Measurements from ENCODE around the gene IL1RL1.

DNA sequence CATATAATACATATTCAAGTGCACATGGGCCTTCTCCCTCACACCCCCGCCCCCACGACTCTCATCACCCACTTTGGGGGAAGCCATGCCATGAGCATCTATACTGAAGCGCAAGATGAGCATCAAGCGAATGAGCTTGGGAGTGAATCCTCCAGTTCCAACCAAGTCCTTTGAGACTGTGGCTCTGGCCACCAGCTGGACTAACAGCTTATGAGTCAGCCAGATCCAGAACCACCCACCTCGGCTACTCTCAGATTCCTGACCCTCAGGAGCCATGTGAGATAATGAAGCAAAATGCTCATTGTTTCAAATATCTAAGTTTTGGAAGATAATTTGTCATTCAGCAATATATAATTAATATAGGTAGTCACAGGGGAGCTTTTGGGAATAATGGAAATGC is 22.2 kb upstream of the IL1RL1 start:
- TF ChIP-seq EZH2 (IDR thresholded peaks at IDR 0.05; ENCODE audit: borderline replicate concordance, insufficient read depth, low read length, poor library complexity, severe bottlenecking) (no peak), POLR2AphosphoS5 (IDR thresholded peaks at IDR 0.05) (no peak), MXI1 (conservative IDR thresholded peaks at IDR 0.05; ENCODE audit: poor library complexity, severe bottlenecking) (no peak)
- TF ChIP-seq, protein P1, sequence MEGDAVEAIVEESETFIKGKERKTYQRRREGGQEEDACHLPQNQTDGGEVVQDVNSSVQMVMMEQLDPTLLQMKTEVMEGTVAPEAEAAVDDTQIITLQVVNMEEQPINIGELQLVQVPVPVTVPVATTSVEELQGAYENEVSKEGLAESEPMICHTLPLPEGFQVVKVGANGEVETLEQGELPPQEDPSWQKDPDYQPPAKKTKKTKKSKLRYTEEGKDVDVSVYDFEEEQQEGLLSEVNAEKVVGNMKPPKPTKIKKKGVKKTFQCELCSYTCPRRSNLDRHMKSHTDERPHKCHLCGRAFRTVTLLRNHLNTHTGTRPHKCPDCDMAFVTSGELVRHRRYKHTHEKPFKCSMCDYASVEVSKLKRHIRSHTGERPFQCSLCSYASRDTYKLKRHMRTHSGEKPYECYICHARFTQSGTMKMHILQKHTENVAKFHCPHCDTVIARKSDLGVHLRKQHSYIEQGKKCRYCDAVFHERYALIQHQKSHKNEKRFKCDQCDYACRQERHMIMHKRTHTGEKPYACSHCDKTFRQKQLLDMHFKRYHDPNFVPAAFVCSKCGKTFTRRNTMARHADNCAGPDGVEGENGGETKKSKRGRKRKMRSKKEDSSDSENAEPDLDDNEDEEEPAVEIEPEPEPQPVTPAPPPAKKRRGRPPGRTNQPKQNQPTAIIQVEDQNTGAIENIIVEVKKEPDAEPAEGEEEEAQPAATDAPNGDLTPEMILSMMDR (IDR thresholded peaks at IDR 0.05; ENCODE audit: poor library complexity, severe bottlenecking), result no peak
